ENCODE data around the gene SPRED2. TPM values are rescaled to one million over a fixed set of nuclear protein-coding genes. Genes with fewer than 3 reads are reported as not detected.

SPRED2 gene
- total RNA-seq, 2 donors from 2014 or later: 21.9 to 22.3 TPM

- Histone ChIP-seq H3K27me3 (replicated peaks; ENCODE audit: insufficient read depth) (no peaks in the 10 kb centered on the region), H3K4me3 (no peak overlapping the region), H3K36me3 (peaks cover 20% of the 10 kb centered on the region), H3K9me3 (no peaks in the 10 kb centered on the region), H3K4me1 (ENCODE audit: control insufficient read depth in 1 of 2, low read depth in 2 of 2) (no peaks in the 10 kb centered on the region), H3K27ac (no peak overlapping the region)
- TF ChIP-seq CTCF (IDR thresholded peaks at IDR 0.05): no peak
- ATAC-seq (ENCODE audit: insufficient number of reproducible peaks, low FRiP score, low read depth) (no peak), DNase-seq (ENCODE audit: low spot score) (no peak)
Measured at GRCh38 chr2:65309699-65310098, 122.7 kb downstream of the SPRED2 start.

- TF ChIP-seq CTCF (IDR thresholded peaks at IDR 0.05): no peak
- peaks cover 6 to 15% of the 10 kb centered on the region in 2 donors for H3K4me1 ChIP-seq (ENCODE audit: control insufficient read depth in 1 of 2, low read depth in 2 of 2)
- no peaks in the 10 kb centered on the region for H3K9me3 ChIP-seq
- H3K27ac ChIP-seq: no peak overlapping the region
- no peak for DNase-seq (ENCODE audit: low spot score)
- H3K4me3 ChIP-seq: no peak overlapping the region
- H3K27me3 ChIP-seq (replicated peaks; ENCODE audit: insufficient read depth): no peaks in the 10 kb centered on the region
- H3K36me3 ChIP-seq: no peaks in the 10 kb centered on the region
- ATAC-seq (ENCODE audit: insufficient number of reproducible peaks, low FRiP score, low read depth): no peak
Measured at GRCh38 chr2:65305934-65306333, 126.5 kb downstream of the SPRED2 start.

GRCh38 chr2:65300761-65301711, 131.4 kb downstream of the SPRED2 start:
- peak; percentile 42 for ATAC-seq (ENCODE audit: insufficient number of reproducible peaks, low FRiP score, low read depth)
- H3K27ac ChIP-seq: peak overlapping the region; percentile 76 to 85
- no peaks in the 10 kb centered on the region for H3K27me3 ChIP-seq (replicated peaks; ENCODE audit: insufficient read depth)
- no peaks in the 10 kb centered on the region for H3K9me3 ChIP-seq
- no peak for TF ChIP-seq CTCF (IDR thresholded peaks at IDR 0.05)
- DNase-seq (ENCODE audit: low spot score): peak; percentile 34
- H3K36me3 ChIP-seq: no peaks in the 10 kb centered on the region
- peak overlapping the region; percentile 11 for H3K4me3 ChIP-seq
- H3K4me1 ChIP-seq (ENCODE audit: control insufficient read depth in 1 of 2, low read depth in 2 of 2): peaks cover 6 to 32% of the 10 kb centered on the region in 2 donors

- ATAC-seq (ENCODE audit: insufficient number of reproducible peaks, low FRiP score, low read depth): peak; percentile 60
- Histone ChIP-seq H3K9me3 (no peaks in the 10 kb centered on the region), H3K36me3 (no peaks in the 10 kb centered on the region), H3K27ac (peak overlapping the region; percentile 76 to 85), H3K4me3 (peak overlapping the region; percentile 11), H3K4me1 (ENCODE audit: control insufficient read depth in 1 of 2, low read depth in 2 of 2) (peaks cover 6 to 32% of the 10 kb centered on the region in 2 donors), H3K27me3 (replicated peaks; ENCODE audit: insufficient read depth) (no peaks in the 10 kb centered on the region)
- TF ChIP-seq CTCF (IDR thresholded peaks at IDR 0.05): no peak
- peak; percentile 65 for DNase-seq (ENCODE audit: low spot score)
Measured at GRCh38 chr2:65300134-65300760, 132.2 kb downstream of the SPRED2 start.

DNA sequence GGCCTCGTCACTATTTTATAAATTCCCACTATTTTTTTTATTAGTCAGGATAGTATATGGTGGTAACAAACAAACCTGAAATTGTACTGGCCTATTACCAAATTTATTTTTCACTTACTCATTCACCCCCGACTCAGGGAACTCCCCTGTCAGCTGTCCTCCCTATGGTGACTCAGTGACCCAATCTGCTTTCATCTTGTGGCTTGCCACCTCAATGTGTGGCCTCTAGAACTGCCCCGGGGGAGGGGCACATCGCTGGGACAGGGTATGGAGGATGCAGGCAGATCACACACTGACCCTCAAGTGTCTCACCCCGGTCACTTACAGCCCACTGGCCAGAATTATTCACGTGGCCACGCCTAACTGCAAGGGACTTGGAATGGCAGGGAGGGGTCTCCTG, 133.2 kb downstream of the SPRED2 start:
- H3K27me3 ChIP-seq (replicated peaks; ENCODE audit: insufficient read depth): no peaks in the 10 kb centered on the region
- ATAC-seq (ENCODE audit: insufficient number of reproducible peaks, low FRiP score, low read depth) (no peak), DNase-seq (ENCODE audit: low spot score) (no peak)
- H3K27ac ChIP-seq: peak overlapping the region; percentile 76 to 85
- TF ChIP-seq CTCF (IDR thresholded peaks at IDR 0.05): no peak
- H3K9me3 ChIP-seq: no peaks in the 10 kb centered on the region
- no peaks in the 10 kb centered on the region for H3K36me3 ChIP-seq
- no peak overlapping the region for H3K4me3 ChIP-seq
- H3K4me1 ChIP-seq (ENCODE audit: control insufficient read depth in 1 of 2, low read depth in 2 of 2): peaks cover 6 to 32% of the 10 kb centered on the region in 2 donors
